K562 treated with DMSO at 1 percent for 12 hours (cell line): ENCODE data around the gene ETFB. TPM values are rescaled to one million over a fixed set of nuclear protein-coding genes. Genes with fewer than 3 reads are reported as not detected.

ENCODE experiments used
- total RNA-seq: library from RNA; unstranded; fragments of 300-600 nt; gene quantifications from 2 replicates; pipeline ENCODE4 v1.2.3, GENCODE V29; 2022; ENCODE audit not compliant: insufficient read depth

The ETFB gene
- 205 and 275 TPM in 2 replicates for total RNA-seq

GRCh38 chr19:51365965-51366388, at the start of gene ETFB:
Gene ETFB (minus strand): TSS chr19:51366388. CDS start chr19:51366326, 62 bp downstream.

GRCh38 chr19:51387924-51388389, 21.8 kb upstream of the ETFB start, which contains the start of gene LIM2:
Gene LIM2 (minus strand): TSS chr19:51387974. CDS start chr19:51387443, 531 bp downstream.

GRCh38 chr19:51372649-51373504, 6.7 kb upstream of the ETFB start, which contains the start of gene NKG7:
Gene NKG7 (minus strand): TSS chr19:51372654. CDS start chr19:51372535, 119 bp downstream.

GRCh38 chr19:51368366-51369282, 2.4 kb upstream of the ETFB start, which contains the start of gene CLDND2:
Gene CLDND2 (minus strand): TSS chr19:51369003. CDS start chr19:51368577, 426 bp downstream.

DNA sequence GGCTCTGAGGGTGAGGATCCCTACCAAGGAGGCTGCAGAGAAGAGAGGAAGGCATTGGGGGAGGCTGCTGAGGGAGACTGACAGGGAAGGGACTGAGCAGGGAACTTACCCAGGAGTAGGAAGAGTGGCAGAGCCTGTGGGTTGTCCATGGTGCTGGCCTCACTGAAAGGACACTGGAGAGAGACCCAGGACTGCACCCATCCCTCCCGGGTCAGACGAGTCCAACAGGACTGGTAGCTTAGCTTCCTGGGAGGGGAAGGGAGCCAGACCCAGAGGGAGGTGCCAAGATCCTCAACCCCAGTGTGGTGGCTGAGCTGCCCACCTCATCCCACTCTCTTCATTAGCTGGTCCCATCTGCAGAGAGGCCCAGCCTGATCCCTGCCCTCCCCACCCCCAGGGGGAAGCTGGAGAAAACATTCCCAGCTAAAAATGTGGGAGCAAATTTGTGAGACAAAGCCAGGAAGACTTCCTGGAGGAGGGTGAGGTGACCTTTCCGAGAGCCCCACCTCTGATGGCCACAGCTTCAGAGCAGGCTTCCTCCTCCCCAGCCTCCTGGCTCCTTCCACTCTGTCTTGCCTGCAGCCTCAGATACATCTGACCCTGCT, 24.1 kb downstream of the ETFB start, which contains the start of gene VSIG10L:
TSS of gene VSIG10L (minus strand) at position 164 of the 605 bp plus-strand sequence. CDS start at position 149, 15 bp downstream.

GRCh38 chr19:51311351-51312257, 54.6 kb downstream of the ETFB start, which contains the start of gene IGLON5:
Gene IGLON5 (plus strand): TSS chr19:51311644. CDS start chr19:51311848, 204 bp downstream.

Other genes starting within 250 kb of the ETFB start
- gene SIGLEC9, start 241.5 kb downstream of the ETFB start, total RNA-seq, result 0.69 TPM in 1 of 2 replicates, not detected in the other
- not detected in 2 replicates for gene SIGLEC7, start 224.1 kb downstream of the ETFB start, total RNA-seq
- 69.7 and 75.9 TPM in 2 replicates for gene CD33, start 141.3 kb downstream of the ETFB start, total RNA-seq
- not detected in 2 replicates for gene SIGLECL1, start 115.3 kb downstream of the ETFB start, total RNA-seq
- gene IGLON5, start 54.7 kb downstream of the ETFB start, total RNA-seq, result not detected in 2 replicates
- 3.1 and 9.2 TPM in 2 replicates for gene VSIG10L, start 24.2 kb downstream of the ETFB start, total RNA-seq
- not detected in 2 replicates for gene CLDND2, start 2.6 kb upstream of the ETFB start, total RNA-seq
- not detected in 2 replicates for gene NKG7, start 6.3 kb upstream of the ETFB start, total RNA-seq
- gene LIM2, start 21.6 kb upstream of the ETFB start, total RNA-seq, result not detected in 2 replicates
- gene C19orf84, start 24.2 kb upstream of the ETFB start, total RNA-seq, result 1.2 and 4.2 TPM in 2 replicates
- 0.77 TPM in 1 of 2 replicates, not detected in the other for gene SIGLEC10, start 51.3 kb upstream of the ETFB start, total RNA-seq
- gene SIGLEC8, start 92.1 kb upstream of the ETFB start, total RNA-seq, result 0.26 and 0.70 TPM in 2 replicates
- gene CEACAM18, start 112.2 kb upstream of the ETFB start, total RNA-seq, result not detected in 2 replicates
- gene SIGLEC12, start 135.4 kb upstream of the ETFB start, total RNA-seq, result 1.2 and 1.4 TPM in 2 replicates
- gene SIGLEC6, start 165.3 kb upstream of the ETFB start, total RNA-seq, result 7.9 and 20.2 TPM in 2 replicates
- gene ZNF175, start 204.9 kb upstream of the ETFB start, total RNA-seq, result 4.7 and 15.7 TPM in 2 replicates